Measurements from ENCODE around the gene EVC. TPM values are rescaled to one million over a fixed set of nuclear protein-coding genes. Genes with fewer than 3 reads are reported as not detected.
A peak's percentile ranks its signal among the peaks of the same experiment; 100 is the strongest.

Gene EVC
- total RNA-seq, 1 donor from 2014 or later, result 17.8 TPM

DNA sequence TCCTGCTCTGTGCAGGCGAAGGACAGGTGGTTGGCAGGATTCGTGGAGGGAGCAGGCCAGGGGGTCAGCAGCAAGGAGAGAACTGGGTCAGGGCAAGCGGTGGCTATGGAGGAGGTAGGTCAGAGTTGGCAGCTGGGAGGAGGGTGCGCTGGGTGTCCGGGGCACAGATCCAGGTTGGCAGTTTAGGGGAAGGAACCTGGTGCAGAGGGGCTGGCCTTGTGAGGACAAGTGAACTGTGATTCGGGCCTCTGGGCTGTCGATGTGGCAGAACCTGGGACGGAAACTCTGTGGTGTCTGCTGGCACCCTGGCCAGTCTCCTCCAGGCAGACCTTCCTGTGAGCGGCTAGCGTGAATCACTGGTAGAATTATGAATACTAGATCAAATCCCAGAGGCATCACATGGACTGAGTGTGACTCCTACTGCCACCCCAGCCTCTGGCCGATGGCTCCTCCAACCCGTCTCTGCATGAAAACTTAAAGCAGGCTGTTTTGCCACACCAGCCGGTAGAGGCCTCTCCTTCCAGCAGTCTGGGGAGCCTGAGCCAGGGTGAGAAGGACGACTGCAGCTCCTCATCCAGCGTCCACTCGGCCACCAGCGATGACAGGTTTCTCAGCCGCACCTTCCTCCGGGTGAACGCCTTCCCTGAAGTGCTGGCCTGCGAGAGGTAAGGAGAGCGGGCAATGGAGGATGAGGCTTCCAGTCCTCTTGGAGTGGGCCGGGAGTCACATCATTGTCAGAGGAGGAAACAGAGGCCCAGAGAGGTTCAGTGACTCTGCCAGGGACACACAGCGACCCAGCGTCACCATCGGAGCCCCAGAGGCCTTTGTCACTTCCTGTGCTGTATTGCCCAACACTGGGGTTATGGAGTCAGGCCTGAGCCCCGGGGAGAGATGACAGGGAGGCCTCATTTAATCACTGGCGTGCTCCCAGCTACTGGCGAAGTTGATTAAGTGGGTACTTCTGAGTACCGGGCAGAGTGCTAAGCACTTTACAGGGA, 20.3 kb downstream of the EVC start:
- DNase-seq (ENCODE audit: low read depth, low spot score), result no peak

GRCh38 chr4:5732158-5732557, 21.2 kb downstream of the EVC start:
- no peak for DNase-seq (ENCODE audit: low read depth, low spot score)

DNA sequence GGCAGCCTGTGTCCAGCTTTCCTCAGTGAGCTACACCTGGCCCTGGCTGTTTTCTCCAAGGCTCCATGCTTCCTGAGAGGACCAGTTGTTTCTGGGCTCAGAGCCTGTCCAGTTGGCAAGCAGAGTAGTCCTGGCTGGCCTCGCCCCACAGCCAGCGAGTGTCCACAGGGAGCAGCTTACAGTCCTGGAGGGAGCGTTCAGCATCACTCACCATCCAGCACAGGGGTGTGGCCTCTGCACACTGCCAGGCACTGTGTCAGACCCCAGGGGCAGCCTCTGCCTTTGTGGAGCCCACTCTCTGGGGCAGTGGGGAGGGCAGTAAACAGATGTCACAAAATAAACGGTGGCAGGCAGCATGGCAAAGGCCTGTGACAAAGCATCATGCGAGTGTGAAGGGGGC, 23.9 kb downstream of the EVC start:
- DNase-seq (ENCODE audit: low read depth, low spot score), result no peak

GRCh38 chr4:5735463-5735862, 24.5 kb downstream of the EVC start:
- DNase-seq (ENCODE audit: low read depth, low spot score), result no peak

GRCh38 chr4:5738061-5738460, 27.1 kb downstream of the EVC start:
- no peak for DNase-seq (ENCODE audit: low read depth, low spot score)

GRCh38 chr4:5742388-5742787, 31.4 kb downstream of the EVC start:
- no peak for DNase-seq (ENCODE audit: low read depth, low spot score)

- no peak for DNase-seq (ENCODE audit: low read depth, low spot score)
These were observed 32.0 kb downstream of the EVC start for GRCh38 chr4:5742968-5743367.

GRCh38 chr4:5746250-5746649, 35.2 kb downstream of the EVC start:
- DNase-seq (ENCODE audit: low read depth, low spot score), result no peak

GRCh38 chr4:5746829-5747737, 36.1 kb downstream of the EVC start:
- DNase-seq (ENCODE audit: low read depth, low spot score), result peak; percentile 36

DNA sequence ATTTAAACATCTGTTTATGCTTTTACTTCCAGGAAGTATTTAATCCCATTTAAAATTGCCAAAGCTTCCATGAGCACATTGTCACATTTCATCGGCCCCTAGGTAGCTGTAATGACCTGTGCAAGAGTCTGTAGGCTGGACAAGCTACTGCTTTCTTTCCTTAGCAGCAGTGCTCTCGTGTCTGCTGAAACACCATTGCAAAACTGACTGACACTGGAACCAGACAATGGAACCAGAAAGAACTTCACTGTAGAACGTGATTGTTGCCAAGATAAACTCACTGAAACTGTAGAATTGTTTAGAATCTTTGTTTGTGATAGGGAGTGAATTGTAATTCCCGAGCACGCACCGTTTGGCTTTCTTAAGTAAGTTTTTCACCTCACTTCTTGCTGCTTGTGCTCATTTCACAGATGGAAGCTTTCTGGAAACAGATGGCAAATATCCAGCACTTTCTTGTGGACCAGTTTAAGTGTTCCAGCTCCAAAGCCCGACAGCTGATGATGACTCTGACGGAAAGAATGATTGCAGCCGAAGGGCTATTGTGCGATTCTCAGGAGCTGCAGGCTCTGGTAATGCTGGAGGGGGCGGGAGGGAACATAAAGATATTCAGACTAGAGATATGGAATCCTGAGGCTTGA, 36.9 kb downstream of the EVC start:
- DNase-seq (ENCODE audit: low read depth, low spot score), result peak; percentile 86

DNA sequence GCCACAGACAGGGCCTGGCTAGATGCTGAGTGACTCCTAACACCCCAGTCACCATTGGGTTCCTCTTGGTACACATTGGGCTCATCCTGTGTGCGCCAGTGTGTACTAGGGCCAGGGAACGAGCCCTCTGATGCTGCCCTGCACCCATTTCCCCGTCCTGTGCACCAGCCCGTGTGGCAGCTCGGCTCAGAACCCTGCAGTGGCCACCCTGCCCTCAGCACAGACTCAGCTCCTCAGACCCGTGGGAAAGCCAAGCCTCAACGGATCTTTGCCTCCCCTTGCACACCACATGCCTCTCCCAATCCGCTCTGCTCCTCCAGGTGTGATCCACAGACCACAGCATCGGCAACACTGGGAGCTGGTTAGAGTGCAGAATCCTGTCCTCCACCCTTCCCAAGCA, 38.6 kb downstream of the EVC start:
- no peak for DNase-seq (ENCODE audit: low read depth, low spot score)

GRCh38 chr4:5750052-5750945, 39.3 kb downstream of the EVC start:
- no peak for DNase-seq (ENCODE audit: low read depth, low spot score)

DNA sequence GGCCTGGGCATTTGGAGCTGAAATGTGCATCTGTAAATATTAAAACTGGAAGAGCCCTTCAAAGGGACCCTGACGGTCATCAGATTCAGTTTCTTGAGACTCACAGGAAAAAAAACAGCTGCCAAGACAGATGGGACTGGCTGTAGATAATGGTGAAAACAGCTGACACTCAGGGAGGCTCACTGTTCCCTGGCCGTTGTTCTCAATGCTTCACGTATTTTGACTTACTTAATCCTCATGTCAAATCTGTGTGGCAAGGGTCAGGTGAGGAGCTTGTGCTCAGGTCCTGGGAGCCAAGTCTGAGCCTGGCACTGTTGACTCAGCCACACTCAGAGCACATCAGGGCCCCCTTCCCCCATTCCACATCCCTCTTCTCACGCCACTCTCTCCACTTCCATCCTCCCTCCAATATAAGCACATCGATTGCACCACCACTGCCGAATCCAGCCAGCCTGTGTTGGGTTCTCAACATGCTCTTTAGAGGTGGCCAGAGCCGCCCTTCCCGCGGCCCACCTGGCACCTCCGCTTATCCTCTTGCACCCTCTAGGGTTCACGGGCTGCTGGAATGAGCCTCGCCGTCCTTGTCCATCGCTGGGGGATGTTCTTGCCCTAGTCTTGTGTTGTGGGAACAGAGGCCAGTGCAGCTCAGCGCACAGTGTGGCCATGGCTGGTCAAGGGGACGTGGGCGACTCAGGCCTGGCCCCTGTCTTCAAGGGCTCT, 40.1 kb downstream of the EVC start:
- no peak for DNase-seq (ENCODE audit: low read depth, low spot score)

DNA sequence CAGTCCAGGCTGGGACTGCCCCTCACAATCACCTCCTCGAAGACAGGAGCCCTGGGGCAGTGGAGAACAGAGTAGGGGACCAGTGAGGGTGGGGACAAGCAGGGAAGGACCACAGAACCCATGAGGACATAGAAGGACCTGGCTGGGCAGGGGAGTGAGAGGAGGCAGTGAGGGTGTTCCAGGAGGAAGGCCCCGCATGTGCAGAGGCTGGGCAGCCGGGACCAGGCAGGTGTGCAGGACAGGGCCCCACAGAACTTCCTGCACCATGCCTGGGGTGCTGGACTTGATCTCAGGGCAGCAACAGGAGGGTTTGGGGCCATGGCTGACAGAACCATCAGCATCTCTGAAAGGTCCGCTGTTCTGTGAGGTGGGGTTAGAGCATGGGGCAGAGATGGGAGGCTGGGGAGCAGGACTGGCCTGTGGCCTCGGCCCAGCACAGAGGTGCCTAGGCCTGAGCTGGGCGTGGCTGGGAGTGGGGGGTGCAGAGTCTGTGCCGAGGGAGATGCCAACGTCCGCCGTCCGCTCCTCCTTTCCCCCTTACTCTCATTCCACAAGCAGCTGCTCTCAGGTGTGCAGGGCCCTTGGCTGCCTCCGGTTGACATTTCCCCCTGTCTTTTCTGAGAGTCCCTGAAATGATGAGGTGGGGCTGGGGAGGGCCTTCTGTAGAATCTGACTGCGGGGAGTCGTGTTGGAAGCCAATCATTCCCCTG, 40.8 kb downstream of the EVC start:
- DNase-seq (ENCODE audit: low read depth, low spot score), result no peak

DNA sequence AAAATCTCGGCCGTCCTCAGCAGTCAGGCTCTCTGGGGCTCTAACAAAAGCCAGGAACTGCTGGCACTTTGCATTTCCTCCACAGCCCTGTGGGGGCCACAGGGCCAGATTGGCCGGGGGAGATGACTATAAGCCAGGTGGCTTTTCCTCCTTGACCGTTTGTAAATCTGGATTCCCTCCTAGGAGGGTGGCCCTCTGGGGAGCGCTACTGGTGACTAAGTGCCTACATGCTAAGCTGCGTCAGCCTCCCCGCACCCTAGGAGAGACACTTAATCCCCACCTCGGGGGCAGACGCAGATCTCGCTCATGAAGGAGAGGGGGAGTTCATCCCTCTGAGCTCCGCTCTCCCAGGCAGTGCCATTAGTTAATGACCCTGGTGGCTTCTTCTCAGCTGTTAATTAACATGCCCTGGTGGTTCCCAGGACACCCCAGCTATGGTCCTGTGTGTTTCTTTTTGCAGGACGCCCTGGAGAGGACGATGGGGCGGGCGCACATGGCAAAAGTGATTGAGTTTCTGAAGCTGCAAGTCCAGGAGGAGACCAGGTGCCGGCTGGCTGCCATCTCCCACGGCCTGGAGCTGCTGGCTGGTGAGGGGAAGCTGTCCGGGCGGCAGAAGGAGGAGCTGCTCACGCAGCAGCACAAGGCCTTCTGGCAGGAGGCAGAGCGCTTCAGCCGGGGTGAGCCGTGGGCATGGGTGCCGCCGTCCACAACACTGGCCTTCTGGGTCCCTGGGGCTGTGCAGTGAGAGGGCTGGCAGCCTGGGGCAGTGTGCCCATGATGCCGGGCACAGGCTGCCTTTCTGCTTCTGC, 41.6 kb downstream of the EVC start:
- DNase-seq (ENCODE audit: low read depth, low spot score), result no peak

DNA sequence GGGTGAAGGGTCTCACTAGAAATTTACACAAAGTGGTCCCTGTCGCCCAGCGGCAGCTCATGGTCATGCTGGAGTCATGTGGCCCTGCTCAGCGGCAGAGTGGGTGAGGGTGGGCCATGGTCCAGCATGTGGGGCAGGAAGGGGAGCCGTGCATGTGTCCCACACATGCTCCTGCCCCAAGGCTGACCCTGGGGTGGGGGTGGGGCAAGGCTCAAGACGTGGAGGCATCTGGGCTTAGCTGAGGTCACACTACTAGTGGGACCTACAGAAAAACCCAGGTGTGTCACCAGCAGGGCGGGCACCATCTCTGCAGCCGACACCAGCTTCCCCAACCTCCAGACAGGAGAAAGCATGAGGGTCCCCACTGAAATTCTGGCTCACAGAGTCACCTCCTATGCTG, 42.4 kb downstream of the EVC start:
- no peak for DNase-seq (ENCODE audit: low read depth, low spot score)

DNA sequence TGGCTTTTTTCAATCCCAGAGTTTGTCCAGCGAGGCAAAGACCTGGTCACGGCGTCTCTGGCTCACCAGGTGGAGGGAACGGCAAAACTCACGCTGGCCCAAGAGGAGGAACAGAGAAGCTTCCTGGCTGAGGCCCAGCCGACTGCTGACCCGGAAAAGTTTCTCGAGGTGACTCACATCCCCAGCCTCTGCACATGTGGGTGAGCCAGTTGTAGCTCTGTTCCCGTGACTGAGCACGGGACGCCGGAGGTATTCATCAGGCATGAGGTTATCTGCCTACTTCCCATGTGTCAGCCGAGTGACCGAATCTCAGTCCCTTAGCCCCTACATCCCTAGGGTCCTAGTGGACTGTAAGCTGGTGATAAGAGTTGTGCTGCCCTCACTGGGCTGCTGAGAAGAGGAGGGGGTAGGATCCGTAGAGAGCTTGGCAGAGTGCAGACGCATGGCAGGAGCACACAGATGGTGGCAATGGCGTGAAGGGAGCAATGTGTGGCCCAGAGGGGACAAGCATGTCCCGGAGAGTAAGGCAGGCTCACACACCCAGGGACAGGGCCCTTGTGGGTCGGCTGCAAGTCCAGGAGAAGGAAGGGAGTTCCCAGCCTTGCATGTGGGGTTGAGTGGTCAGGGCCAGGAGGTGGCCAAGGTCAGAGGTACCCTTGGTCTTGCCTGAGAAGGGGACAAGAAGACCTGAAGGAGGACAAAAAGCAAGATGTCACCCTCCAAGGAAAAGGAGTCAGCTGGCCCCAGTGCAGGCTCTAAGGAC, 42.9 kb downstream of the EVC start:
- DNase-seq (ENCODE audit: low read depth, low spot score), result peak; percentile 92

GRCh38 chr4:5754529-5754881, 43.5 kb downstream of the EVC start:
- DNase-seq (ENCODE audit: low read depth, low spot score), result no peak
